ENCODE measurements around the gene PRPSAP1.
"Not testable (repeated sequence)": the region's sequence is repeated elsewhere in the genome, so short reads cannot be mapped to it uniquely, and the experiment has no call there.

Gene PRPSAP1

DNA sequence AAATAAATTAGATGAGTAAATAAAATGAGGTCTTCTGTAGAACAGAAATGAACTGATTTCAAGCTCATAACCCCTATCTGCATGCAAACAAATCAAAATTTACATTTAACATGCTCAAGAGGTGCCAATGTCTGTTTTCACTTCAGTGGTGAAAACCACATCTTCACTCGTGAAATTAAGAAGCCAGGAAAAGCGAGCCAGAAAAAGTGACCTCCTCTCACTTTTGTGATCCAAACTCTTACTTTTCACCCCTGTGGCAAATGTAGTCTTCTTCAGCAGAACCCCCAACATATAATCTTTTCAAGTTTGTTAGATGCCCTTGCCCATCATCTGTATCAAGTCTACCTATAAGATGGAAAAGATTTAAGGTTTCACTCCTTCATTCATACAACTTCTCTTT lies 36.2 kb downstream of the PRPSAP1 start:
- DNase-seq (ENCODE audit: low spot score): no peak

DNA sequence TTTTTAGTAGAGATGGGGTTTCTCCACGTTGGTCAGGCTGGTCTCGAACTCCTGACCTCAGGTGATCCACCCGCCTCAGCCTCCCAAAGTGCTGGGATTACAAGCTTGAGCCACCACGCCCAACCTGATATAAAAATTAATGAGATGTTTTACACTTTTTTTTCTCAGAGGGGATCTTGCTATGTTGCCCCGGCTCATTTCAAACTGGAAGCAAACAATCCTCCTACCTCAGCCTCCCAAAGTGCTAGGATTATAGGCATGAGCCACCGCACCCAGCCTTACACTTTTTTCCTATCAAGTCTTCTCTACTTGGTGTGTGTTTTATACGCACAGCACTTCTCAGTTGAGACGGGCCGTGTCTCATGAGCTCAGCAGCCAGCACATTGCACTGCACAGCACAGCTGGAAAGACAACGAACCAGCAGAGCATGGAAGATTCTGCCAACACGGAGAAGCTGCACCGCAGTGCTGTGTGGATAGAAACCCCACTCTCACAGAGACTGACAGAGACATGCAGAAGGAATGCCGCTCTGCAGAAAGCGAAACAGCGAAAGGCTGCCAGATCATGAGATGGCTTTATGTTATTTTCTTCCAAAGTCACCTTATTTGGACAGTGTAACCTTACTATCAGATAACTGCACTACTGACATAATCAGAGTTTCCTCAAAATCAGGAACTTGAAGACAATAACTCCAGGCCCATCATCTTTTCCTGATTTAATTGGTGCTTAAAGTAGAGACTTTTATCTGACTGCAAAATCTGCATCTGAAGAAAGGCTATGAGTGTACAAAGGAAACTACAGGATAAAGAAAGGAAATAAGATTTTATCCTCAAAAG lies 39.1 kb downstream of the PRPSAP1 start:
- DNase-seq (ENCODE audit: low spot score): no peak

DNA sequence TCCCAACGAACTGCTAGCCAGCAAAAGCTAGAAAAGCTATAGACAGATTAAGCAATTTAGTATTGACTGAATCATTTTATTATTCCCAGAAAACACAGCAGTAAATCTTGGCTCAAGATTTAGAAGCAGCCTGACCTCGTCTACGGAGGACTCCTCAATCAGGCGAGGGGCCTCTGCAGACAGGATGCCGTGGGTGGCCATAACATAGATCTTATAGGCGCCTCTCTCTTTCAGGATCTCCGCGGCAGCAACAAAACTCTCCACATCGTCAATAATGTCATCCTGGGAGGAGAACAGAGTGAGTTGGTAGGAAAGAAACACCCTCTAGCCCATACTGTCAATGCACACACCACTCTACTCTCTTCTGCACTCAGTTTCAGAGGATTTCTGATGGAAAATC lies 41.0 kb downstream of the PRPSAP1 start:
- no peak for DNase-seq (ENCODE audit: low spot score)

DNA sequence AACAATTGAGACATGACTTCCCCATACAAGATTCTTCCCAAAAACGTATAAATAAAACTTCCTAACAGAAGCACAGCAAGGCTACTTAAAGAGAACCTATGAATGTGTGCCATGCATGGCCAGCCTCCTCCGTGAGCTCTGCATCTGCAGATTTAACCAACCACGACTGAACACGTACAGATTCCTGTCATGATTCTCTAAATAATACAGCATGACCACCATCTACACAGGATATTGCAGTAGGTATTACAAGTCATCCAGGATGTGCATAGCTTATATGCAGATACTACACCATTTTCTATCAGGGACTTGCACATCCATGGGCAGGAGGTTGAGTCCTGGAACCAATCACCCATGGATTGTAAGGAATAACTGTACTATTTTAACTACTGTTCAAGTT lies 44.3 kb downstream of the PRPSAP1 start:
- DNase-seq (ENCODE audit: low spot score): peak; percentile 48

DNA sequence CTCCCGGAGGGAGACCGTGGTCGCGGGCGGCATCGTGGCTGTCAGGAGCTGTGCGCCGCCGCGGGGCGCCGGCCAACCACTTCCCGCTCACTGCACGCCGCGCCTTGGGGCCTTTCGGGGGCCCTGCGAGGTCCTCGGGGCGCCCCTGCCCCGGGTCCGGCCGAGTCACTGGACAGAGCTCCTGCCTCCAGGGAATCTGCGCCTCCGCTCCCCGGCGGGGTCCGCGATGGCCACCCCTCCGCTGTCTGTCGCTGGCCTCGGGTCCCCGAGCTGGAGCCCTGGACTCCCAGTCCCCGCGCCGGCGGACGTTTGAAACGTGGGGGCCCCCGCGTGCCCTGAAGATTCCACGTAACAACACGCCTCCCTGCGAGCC lies 45.8 kb downstream of the PRPSAP1 start, which contains the start of gene QRICH2:
QRICH2 (minus strand) TSS at position 311 of the 373 bp plus-strand sequence; CDS start at position 33, 278 bp downstream.
- no peak for DNase-seq (ENCODE audit: low spot score)

DNA sequence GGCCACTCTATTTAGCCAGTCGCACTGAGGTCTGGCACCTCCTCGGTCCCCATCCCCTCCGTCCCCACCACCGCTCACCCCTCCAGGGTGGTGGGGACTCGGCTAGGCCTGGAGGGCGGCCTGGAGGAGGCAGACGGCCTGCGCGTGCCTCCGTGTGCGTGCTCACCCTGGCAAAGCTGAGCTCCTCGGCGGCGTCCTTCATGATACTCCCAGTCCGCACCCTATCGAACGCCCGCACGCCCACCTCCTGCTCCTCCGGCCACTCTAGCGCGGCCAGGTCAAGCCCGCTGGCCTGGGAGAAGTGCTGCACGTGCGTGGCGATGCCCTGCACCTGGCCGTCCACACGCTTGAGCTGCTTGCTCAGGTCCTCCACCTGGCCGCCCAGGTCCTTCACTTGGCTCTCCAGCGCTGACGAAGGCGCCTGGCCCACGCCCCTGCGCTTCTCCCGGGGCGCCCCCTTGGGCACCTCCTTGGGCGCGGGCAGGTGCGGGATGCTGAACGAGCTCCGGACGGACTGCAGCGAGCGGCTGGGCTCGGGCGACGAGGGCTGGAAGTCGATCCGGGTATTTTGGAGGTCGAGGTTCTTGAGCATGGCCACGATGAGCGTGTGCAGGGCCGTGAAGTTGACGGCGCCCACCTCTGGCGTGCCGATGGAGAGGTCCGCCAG lies 46.3 kb downstream of the PRPSAP1 start:
- no peak for DNase-seq (ENCODE audit: low spot score)

DNA sequence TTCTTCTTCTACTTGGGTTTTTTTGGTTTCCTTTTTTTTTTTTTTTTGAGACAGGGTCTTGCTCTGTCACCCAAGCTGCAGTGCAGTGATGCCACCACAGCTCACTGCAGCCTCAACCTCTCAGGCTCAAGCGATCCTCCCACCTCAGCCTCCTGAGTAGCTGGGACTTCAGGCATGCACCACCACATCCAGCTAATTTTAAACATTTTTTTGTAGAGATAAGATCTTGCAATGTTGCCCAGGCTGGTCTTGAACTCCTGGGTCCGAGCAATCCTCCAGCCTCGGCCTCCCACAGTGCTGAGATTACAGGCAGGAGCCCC lies 48.6 kb downstream of the PRPSAP1 start:
- not testable (repeated sequence) for DNase-seq (ENCODE audit: low spot score)

DNA sequence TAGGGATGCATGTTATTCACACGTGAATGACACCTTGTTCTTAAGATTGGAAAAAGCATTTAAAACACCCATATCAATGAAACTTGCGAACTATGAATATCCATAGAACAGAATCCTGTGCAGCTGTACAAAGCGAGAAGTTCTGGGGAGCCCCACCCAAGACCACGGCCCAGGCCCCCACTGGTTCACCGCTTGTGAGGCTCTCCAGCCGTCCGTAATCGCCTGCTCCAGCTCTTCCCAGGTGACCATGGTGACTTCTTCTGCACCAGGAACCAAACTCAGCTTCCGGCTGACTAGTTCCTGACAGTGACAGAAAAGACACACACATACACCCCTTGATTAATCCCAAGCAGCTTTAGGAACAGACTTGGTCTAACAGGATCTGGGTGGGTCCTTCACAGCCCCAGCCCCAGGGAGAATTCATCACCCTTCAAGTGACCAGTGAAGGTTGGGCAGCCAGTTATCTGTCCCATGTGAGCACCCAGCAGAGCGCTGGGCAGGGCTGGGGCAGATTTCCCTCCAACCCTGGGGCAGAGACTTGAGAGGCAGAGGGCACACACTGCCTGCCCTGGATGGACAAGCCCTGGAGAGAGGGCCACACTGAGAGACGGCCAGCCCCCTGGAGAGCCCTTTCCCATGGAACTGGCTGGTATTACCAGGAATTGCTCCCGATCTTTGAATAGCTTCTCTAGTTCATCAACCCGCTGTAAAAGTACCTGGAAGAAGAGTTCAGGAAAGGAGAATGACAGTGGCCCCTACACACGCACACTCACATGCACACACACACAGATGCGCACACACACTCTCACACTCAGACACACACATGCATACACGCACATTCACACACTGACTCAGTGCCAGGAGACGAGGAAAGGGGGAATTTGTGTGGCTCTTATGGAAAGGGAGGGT lies 49.2 kb downstream of the PRPSAP1 start:
- DNase-seq (ENCODE audit: low spot score): no peak

DNA sequence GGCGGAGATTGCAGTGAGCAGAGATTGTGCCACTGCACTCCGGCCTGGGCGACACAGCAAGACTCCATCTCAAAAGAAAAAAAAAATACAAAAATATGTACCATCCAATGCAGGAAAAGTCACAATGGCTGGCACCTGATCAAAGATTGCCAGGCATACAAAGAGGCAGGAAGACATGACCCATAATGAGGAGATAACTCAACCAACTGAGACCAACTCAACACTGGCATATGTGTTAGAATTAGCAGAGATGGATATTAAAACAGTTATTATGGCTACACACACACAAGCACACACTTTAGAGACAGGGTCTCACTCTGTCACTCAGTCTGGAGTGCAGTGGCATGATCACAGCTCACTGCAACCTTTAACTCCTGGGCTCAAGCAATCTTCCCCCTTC lies 56.3 kb downstream of the PRPSAP1 start:
- DNase-seq (ENCODE audit: low spot score): no peak

DNA sequence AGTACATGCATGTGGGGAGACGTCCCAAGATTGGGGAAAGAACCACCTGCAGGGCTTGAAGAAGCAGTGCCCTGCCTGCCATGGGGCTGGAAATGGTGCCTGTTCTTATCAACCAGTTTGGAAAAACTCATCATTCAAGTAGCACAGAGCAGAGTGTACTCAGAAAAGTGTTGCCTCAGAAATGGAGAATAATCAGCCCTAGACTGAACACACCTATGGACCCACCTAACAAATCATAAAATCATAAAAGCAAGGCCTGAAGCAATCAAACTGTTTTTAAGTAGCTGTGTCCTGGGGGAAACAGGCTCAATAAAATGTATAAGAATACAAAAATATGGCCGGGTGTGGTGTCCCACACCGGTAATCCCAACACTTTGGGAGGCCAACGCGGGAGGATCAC lies 56.8 kb downstream of the PRPSAP1 start:
- DNase-seq (ENCODE audit: low spot score): no peak

DNA sequence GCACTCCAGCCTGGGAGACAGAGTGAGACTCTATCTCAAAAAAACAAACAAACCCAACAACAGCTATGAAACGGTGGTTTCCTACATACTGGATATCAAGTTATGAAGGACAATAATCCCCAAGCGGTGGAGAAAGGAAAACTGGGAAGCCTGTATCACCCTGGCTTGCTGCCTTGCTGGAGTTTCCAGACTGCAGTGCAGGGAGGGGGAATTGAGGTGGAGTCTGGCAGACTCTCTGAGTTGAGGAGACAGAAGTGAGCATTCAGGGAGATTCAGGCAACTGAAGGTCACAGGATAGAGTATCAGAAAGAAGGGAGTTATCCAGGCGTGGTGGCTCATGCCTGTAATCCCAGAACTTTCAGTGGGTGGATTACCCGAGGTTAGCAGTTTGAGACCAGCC lies 57.5 kb downstream of the PRPSAP1 start:
- DNase-seq (ENCODE audit: low spot score): no peak

DNA sequence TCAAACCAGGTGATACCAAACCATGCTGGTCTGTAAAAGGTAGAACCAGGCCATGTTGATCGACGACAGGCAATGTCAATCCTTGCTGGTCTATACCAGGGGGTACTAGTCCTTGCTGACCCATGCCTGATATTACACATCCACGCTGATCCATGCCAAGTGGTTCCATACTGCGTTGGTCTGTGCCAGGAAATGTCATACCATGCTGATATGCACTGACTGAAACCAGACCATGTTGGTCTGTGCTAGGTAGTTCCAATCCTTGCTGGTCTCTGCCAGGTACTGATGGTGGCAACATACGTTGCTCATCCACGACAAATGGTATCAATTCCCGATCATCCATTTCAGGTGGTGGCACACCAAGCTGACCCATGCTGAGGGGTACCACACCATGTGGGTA lies 60.6 kb downstream of the PRPSAP1 start:
- no peak for DNase-seq (ENCODE audit: low spot score)

DNA sequence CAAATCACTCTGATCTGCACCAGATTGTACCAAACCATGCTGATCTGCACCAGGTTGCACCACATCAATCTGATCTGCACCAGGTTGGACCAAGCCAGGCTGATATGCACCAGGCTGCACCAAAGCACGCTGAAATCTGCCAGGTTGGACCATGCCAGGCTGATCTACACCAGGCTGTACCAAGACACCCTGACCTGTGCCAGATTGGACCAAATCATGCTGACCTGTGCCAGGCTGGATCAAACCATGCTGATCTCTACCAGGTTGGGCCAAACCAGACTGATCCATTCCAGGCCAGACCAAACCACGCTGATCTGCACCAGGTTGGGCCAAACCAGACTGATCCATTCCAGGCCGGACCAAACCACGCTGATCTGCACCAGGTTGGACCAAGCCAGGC lies 61.1 kb downstream of the PRPSAP1 start:
- no peak for DNase-seq (ENCODE audit: low spot score)

DNA sequence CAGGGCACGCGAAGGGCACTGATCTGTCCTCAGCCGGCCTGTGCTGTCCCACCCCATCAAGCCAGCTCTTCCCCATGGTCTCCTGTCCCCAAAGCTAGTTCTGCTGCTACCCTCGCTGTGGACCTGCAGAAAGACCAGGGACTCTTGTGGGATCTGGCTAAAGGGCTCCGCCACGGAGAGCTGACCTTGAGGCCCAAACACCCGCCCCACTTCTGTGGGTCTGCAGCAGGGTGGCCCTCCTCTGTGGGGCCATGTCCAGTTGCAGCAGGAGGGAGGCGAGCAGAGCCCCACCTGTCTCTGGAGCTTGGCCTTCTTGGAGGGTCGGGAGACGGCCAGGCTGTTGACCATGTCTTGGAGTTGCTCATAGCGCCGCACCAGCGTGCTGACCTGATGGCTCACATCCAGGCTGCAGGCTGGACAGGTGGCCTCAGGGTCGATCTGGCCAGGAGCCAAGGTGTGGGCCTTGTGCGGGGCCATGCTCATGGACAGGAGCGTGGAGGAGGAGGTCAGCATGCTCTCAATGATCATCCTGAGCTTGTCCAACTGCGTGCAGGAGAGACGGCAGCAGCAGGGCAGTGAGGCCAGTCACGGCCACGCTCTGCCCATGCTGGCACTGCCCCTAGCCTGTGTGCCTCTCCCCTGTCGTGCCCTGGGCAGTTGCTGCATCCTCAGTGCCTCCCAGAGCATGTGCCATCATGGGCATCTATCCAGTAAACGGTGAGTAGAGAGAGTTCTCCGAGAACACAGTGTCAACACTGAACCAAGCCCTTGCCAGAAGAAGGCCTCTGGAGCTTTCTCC lies 71.9 kb downstream of the PRPSAP1 start:
- no peak for DNase-seq (ENCODE audit: low spot score)

DNA sequence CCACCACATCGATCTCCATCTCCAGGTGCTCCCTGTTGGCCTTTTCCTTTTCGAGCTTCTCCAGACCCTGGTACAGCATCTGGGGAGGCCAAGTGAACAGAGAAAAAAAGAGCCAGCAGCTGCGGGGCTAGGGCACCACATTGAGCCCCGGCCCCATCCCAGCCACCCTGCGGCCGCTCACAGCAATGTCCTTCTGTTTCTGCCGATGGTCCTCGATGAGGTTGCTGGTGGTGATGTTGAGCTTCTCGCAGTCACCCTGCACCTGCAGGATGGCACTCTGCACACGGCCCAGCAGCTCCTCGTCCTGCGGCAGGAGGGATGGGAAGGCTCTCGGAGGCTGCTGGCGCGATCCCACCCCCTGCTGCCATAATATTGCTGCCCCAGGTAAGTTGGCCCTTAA lies 73.1 kb downstream of the PRPSAP1 start:
- DNase-seq (ENCODE audit: low spot score): no peak

DNA sequence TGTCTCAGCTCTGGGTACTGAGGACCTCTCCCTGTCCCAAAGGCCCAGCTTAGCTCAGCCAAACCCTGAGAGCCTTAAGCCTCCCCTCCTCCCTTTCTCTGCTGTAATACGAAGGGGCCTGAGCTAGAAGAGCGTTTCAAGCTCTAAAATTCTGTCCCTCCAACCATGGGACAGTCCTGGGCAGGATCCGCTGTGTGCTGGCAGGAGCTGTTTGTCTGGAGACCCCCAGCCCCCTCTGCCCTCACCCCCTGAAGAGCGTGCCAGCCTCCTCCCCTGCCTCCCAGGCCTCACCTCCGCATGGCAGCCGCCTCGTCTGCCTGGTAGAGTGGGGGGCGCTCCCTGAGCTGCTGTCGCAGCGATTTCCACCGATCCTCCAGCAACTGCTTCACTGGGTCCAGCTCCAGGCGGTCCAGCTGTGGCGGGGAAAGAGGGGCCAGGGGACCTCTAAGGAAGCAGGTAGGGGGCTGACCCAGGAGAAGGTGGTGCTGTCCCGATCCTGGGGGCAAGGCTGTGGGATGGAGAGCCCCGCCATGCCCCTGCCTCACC lies 73.9 kb downstream of the PRPSAP1 start:
- no peak for DNase-seq (ENCODE audit: low spot score)

DNA sequence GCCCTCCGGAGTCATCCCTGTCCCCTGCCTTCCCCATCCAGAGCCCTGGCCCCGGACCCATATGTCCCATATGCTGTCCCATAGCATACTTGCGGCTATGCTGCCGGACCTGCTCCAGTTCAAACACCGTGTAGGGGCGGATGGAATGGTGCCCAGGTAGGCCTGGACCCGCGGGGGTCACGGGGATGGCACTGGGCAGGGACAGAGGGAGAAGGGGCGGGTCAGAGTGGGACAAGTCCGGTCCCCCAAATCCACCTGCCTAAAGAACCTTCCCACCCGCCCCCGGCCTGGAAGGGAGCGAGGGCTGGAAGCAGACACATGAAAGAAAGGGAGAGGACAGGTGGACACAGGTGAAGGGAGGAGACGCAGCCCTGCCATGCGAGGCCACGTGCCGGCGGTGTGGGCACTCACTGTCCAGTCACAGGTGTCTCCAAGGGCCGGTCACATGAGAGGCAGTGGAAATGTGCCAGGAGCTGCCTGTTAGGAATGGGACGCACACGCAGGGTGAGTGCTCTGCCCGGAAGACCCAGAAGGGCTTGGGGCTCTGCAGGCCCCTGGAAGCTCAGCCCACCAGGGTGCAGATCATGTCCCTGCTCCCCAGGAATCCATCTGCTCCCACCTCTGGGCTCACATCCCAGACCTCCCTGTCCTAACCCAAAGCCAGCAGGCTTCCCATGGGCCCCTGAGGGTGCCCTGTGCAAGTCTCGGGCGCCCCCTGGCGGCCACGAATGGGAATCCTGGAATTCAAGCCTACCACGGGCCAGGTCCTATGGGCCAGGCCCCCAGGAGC lies 74.6 kb downstream of the PRPSAP1 start:
- DNase-seq (ENCODE audit: low spot score): peak; percentile 83

DNA sequence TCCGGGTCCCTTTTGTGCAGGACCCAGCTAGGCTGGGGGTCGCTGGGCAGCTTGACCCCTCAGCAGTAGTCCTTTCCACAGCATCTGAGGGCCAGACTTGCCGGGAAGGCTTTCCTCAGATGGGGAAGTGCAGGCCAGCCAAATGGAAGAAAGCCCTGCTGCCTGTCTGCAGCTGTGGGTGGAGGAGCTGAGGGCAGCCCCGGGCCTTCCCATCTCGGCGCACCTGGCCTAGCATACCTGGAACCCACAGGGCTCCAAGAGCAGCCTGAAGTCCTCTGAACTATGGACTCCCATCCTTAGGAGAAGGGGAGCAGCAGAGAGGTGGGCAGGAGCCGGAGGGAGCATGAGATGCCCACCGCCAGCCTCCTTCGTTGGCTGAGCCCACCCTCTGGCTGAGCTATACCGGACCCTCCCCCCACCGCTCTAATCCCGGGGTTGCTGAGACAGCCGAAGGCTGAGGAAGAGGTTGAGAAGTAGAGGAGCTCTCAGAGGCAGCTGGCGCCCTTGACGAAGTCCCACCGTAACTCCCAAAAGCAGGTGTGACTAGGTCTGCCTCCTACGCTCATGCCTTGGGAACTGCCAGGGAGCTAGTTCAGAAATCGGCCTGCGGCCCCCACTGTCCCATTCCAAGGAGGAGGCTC lies 75.3 kb downstream of the PRPSAP1 start:
- no peak for DNase-seq (ENCODE audit: low spot score)

DNA sequence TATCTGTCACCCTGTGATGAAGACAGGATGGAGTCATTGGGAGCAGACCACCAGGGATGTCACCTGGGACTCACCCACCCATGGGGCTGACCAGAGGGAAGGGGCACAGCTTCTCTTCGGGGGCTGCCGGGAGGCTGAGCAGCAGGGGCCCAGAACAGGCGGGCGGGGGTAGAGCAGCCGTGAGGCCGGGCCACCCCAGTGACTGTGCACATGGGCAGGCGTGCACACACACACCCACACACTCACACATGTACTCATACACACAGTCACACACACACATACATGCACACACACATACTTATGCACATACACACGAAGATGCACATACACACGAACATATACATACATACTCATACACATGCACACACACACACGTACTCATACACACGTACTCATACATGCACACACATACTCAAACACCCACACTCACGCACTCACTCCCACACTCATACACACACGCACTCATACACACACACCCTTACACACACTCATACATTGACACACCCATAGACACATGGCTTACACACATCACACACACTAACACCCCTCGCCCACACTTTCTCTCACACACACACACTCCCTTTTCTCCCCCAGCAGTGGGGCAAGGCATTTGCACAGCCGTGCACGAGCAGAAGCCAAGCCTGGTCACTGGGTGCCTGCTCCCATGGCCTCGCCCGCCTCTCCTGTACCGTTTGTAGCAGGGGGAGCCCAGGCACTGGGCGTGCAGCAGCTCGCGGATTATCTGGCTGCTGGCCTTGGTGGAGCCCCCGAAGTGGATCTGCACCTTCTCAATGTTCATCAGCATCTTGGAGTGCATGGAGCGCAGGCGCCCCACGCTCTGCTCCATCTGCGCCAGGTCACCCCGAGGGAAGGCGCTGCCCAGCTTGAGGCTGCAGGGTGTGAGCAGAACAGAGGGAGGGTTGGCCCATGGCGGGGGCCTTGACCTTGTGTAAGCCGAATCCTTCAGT lies 76.1 kb downstream of the PRPSAP1 start:
- no peak for DNase-seq (ENCODE audit: low spot score)
